NCI-H510A (cell line): ENCODE results near the gene CGB1.

Experiments used
- DNase-seq: peaks from one replicate; lab custom pipeline; 2025; lab: John Stamatoyannopoulos, UW

CGB1 gene

DNA sequence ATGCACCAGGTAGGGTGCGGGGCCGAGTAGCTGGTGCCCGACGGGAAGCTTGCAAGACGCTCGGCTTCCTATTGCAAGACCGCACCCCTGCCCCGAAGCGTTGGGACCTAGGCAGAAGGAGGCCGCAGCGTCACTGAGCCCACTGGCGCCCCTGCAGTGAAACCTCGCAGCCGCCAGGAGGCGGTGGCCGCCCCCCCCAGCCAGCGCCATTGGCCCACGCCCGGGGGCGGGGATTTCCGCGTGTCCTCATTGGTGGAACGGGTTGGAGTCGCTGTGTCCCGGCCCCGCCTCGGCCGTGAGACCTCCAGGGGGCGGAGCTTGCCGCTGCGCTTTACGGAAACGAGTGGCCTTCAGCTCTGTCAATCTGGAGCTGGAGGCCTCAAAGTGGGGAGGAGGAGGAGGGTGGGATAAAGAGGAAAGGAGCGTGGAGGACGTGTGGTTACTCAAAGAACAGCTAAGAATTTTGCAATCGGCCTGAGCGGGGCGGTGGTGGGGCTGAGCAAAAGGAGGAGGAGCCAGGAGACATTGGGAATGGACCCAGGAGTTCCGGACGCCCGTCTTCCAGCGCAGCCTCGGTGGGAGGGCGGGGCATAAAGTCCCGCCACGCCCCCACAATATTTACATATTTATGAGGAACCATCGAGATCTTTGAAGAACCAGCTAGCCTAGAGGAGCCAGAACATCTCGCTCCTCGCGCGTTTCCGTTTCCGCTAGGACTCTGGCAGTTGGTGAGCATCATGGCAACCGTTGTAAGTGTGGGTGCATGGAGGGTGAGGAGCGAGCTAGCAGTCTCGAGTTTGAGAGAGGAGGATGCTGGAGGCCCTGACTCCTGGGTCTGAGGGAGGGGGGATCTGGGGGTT lies 43.3 kb downstream of the CGB1 start, which contains the start of the genes GYS1 and RUVBL2:
Gene GYS1 (minus strand): TSS at position 135 of the 860 bp plus-strand sequence. CDS start 197 bp downstream, outside the sequence.
Gene RUVBL2 (plus strand): TSS at position 713 of the 860 bp plus-strand sequence. CDS start 25 bp downstream, at position 738.
- peak; percentile 98 for DNase-seq

GRCh38 chr19:48992581-48993174 lies 44.0 kb downstream of the CGB1 start:
- DNase-seq, result peak; percentile 51

DNA sequence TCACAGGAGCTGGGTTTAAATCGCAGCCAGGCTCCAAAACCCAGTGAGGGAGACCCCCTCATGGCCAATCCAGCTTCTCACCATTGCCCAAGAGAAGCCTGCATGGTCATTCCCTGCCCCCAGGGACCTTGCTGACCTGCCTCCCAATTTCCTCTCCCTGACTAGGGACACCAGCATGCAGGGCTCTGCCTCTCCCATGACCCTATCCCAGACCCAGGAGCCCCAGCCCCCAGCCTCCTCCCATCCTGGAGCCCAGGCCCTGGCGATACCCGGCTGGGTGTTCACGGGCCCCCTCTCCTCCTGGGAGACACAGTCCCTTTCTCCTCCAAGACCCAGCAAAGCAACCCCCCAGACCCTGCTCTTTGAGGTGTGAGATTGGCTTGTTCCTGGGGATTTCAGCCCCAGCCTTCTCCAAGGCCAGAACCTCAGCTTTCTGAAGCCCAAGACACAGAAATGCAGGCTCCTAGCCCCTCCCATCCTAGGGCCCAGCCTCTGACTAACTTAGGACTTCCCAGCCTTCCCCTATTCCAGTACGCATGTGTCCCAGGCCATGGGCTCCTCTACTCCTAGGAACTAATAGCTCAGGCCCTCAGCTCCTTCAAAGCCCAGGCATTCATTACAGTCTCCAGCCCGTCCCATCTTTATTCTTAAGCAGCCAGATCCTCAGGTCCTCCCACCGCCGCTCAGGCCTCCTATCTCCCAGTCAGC lies 44.7 kb downstream of the CGB1 start:
- no peak for DNase-seq

DNA sequence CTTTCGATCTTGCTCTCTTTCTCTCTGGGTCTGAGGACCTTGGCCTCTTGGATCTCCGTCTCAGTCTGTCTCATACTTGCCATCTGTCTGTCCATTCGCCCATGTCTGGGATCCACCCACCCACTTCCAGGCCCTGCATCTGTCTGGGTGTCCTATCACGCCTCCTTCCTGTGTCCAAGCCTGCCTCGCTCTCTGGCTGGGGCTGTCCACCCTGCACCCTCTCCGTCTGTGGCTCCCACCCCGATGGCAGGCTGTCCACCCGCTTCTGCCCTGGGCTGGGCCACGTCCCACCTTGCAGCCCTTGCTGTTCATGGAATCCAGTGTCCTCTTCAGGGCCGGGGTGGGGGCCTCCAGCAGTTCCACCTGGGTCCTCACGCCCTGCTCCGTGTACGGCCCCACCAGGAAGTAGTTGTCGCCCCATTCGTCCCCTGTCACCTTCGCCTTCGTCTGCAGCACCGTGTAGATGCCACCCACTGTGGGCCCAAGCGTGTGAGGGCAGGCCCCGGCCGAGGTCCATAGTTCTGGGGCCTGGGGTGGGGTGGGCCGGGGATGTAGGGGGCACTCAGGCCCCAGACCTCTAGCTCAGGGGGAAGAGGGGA lies 45.6 kb downstream of the CGB1 start:
- DNase-seq, result no peak

GRCh38 chr19:48990400-48990799 lies 46.3 kb downstream of the CGB1 start:
- no peak for DNase-seq

DNA sequence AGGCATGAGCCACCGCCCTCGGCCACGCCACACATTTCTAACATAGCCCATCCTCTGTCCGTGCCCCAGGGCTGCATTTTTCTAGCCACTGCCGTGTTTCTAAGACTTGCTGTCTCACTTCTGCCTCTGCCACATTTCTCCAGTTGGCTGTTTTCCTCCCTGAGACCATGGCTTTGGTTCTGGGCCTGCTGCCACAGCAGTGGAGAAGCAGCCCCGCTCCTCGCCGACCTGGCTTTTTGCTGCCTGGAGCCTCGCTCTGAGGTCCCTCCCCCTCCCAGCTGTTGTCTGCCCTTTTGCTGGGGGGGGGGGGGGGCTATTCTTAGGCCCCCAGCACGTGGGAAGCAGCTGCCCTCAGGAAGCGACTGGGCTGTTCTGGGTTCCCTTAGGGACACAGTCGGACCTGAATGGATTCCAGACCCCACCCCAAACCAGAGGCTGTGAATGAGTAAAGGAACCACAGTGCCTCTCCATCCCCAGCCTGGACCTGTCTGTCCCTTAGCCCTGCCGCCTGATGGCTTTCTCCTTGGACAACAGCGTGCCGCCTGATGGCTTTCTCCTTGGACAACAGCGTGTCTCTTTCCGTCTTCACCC lies 46.9 kb downstream of the CGB1 start:
- no peak for DNase-seq

DNA sequence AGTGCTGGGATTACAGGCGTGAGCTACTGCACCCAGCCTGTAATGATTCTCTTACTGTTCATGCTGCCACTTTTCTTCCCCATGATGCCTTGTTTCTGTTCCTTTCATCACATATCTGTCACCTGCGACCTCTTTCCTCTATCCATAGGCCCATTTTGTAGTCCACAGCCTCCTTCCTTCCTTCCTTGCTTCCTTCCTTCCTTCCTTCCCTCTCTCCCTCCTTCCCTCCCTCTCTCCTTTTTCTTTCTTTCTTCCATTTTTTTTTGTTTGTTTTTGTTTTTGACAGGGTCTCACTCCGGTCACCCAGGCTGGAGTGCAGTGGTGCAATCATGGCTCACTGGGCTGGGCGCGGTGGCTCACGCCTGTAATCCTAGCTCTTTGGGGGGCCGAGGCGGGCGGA lies 47.8 kb downstream of the CGB1 start:
- no peak for DNase-seq

DNA sequence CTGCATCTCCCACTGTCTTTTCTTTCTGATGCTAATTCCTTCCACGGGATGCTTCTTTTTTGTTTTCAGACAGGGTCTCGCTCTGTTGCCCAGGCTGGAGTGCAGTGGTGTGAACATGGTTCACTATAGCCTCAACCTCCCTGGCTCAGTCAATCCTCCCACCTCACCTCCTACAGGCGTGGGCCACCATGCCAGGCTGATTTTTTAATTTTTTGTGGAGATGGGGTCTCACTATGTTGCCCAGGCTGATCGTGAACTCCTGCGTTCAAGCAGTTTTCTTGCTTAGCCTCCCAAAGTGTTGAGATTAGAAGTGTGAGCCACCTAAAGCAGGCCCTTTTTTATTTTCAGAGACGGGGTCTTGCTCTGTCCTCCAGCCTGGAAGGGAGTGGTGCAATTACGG lies 48.4 kb downstream of the CGB1 start:
- no peak for DNase-seq

GRCh38 chr19:48987323-48987722 lies 49.4 kb downstream of the CGB1 start:
- no peak for DNase-seq

DNA sequence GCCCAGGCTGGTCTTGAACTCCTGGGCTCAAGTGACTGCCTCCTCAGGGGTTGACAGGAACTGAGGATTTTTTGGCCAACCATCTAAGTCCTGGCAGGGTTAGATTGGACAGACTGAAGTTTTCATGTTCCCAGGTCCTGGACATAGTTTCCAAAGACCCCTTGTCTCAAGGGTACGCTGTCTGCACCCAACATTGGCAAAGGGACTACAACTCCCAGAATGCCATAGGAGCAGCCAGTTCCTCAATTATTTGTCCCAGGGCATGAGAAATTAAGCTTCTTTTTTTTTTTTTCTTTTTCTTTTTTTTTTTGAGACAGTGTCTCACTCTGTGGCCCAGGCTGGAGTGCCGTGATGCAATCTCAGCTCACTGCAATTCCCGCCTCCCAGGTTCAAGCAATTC lies 50.5 kb downstream of the CGB1 start:
- DNase-seq, result no peak

DNA sequence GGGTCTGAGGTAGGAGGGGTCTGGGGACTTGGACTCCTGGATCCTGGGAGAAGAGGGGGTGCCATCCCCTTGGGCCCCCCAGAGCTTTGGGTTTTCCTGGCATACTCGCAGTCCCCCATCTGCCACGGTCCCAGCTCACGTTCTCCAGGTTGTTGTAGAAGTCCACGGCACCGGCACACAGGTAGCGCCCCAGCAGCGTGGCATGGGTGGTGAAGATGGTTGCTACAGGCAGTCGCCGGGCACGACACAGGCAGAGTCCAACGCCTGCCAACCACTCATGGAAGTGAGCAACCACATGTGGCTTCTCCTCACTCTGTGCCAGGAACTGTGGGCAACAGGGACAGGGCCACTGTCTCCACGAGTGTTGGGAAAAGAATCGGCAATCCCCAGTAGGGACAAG lies 51.0 kb downstream of the CGB1 start:
- DNase-seq, result no peak
